ENCODE data around the gene FOXRED1.

- TF ChIP-seq HDAC6 (IDR thresholded peaks at IDR 0.05; ENCODE audit: low read depth, low read length) (no peak), FOXK2 (conservative IDR thresholded peaks at IDR 0.05 in 1 of 2, IDR thresholded peaks at IDR 0.05 in 1 of 2; ENCODE audit: low read depth in 2 of 2) (no peak), CTCF (IDR thresholded peaks at IDR 0.05 in 2 of 3, conservative IDR thresholded peaks at IDR 0.05 in 1 of 3; ENCODE audit: insufficient read depth in 2 of 3, low read depth in 1 of 3, low read length in 3 of 3) (no peak), ZNF143 (CRISPR knock-in tag; IDR thresholded peaks at IDR 0.05) (no peak), SETDB1 (IDR thresholded peaks at IDR 0.05; ENCODE audit: low read length) (no peak), MAX (CRISPR knock-in tag; IDR thresholded peaks at IDR 0.05) (no peak), MYBL2 (IDR thresholded peaks at IDR 0.05; ENCODE audit: low read depth) (no peak), MYBL2 (CRISPR knock-in tag; IDR thresholded peaks at IDR 0.05; ENCODE audit: borderline replicate concordance) (no peak), TEAD2 (tag; IDR thresholded peaks at IDR 0.05) (no peak), POLR2G (IDR thresholded peaks at IDR 0.05; ENCODE audit: low read depth, low read length) (no peak), BRD9 (IDR thresholded peaks at IDR 0.05; ENCODE audit: low read depth, partially characterized antibody) (no peak), ZNF165 (CRISPR knock-in tag; IDR thresholded peaks at IDR 0.05; ENCODE audit: borderline replicate concordance) (no peak), RAD51 (IDR thresholded peaks at IDR 0.05; ENCODE audit: borderline replicate concordance, low read depth) (no peak)
Observed at GRCh38 chr11:126293726-126294125, 24.8 kb downstream of the FOXRED1 start.

Data from K562 (cell line).